GM19328 (cell line): ENCODE measurements around the gene HNRNPM.
"Not testable (repeated sequence)": the region's sequence is repeated elsewhere in the genome, so short reads cannot be mapped to it uniquely, and the experiment has no call there.

Experiments used
- ATAC-seq: cut with Tn5 transposase; IDR thresholded peaks from one replicate; pipeline ENCODE4 v1.9.1; 2021; ENCODE audit warnings: mild to moderate bottlenecking, moderate library complexity; ENCODE audit not compliant: unreplicated experiment

The HNRNPM gene

DNA sequence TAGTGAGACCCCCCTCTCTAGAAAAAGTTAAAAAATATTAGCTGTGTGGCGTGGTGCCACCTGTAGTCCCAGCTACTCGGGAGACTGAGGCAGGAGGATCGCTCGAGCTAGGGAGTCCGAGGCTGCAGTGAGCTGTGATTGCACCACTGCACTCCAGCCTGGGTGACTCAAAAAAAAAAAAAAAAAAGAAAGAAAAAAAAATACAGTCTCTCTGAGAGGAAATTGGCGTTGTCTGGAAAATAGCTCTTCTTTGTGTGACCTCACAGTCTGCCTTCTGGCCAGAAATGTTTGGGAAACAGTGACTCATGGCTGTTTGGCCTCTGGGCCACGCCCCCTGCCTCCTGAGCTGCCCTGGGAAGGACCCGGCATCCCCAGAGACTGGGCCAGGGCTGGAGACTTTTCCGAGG lies 21.0 kb upstream of the HNRNPM start:
- ATAC-seq, result no peak

DNA sequence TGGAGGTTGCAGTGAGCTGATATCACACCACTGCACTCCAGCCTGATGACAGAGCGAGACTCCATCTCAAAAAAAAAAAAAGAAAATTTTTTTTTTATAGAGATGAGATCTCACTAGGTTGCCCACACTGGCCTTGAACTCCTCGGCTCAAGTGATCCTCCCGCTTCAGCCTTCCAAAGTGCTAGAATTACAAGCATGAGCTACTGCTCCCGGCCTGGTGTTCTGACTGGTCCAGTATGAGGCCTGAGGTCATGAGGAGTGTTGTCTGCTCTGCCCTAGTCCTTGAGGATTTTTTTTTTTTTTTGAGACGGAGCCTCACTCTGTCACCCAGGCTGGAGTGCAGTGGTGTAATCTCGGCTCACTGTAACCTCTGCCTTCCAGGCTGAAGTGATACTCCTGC lies 19.4 kb upstream of the HNRNPM start:
- not testable (repeated sequence) for ATAC-seq

- ATAC-seq, result no peak
These were observed 18.5 kb upstream of the HNRNPM start for GRCh38 chr19:8426283-8426682.

DNA sequence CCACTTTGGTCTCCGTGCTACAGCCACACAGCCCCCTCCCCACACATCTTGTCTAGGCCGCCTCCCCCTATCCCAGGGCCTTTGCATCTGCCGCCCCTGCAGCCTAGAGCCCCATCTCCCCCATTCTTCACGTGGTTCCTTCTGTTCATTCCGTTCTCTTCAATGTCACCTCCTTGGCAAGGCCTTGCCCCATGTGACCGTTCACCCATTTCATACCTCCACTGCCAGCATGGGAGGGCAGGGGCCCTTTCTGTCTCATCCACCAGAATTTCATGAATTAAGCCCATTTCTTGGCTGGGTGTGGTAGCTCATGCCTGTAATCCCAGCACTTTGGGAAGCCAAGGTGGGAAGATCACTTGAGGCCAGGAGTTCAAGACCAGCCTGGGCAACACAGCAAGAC lies 15.7 kb upstream of the HNRNPM start:
- no peak for ATAC-seq

- ATAC-seq, result no peak
These were observed 14.9 kb upstream of the HNRNPM start for GRCh38 chr19:8429826-8430225.

DNA sequence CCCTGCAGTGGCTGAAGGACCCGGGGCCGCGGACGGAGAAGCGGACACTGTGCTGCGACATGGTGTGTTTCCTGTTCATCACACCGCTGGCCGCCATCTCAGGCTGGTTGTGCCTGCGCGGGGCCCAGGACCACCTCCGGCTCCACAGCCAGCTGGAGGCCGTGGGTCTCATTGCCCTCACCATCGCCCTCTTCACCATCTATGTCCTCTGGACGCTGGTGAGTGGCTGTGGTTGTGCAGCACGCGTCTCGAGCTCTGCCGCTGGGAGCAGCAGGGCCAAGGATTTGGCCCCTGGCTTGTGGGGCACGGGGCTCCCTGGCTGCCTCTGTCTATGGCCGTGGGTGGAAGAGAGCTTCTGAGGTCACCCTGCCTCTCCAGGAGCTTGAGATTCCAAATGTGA lies 14.1 kb upstream of the HNRNPM start:
- no peak for ATAC-seq

DNA sequence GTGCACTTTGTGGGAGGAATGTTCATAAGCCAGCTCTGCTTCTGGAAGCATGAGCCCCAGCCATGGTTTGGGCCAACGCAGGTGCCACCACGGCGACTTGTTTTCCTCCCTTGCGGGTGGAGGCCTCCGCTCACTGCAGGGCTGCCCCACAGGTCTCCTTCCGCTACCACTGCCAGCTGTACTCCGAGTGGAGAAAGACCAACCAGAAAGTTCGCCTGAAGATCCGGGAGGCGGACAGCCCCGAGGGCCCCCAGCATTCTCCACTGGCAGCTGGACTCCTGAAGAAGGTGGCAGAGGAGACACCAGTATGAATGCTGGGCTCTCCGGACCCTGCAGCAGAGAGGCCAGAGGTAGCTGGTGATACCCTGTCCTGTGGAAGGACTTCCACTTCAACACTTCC lies 6.5 kb upstream of the HNRNPM start:
- no peak for ATAC-seq

GRCh38 chr19:8441725-8442544 lies 2.8 kb upstream of the HNRNPM start:
- no peak for ATAC-seq

- not testable (repeated sequence) for ATAC-seq
These were observed 567 bp upstream of the HNRNPM start for GRCh38 chr19:8444140-8444676.

DNA sequence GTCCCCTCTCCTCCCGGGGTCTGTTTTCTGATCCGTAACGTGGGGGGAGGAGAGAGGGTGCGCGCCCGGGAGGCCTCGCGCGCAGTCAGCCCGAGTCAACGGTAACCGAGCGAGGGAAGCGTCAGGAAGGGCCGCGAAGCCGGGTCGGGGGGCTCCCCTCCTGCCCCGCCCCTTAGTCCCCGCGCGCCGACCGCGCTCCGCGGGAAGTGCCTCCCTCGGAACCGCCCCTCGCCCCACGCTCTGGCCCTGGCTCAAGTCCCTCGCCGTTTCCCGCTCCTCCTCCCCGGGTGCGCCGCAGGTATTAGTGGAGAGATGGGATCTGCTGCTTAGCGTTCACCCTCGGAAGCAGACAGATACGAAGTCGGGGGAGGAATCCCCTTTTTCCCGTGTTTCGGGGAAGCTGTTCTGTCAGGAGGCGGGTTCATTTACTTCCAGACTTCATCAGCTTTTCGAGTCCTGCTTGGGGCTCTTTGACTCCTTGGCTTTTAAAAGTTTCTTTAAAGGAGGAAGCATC lies 770 bp downstream of the HNRNPM start:
- ATAC-seq, result no peak

- no peak for ATAC-seq
These were observed 1.4 kb downstream of the HNRNPM start for GRCh38 chr19:8446061-8446709.

DNA sequence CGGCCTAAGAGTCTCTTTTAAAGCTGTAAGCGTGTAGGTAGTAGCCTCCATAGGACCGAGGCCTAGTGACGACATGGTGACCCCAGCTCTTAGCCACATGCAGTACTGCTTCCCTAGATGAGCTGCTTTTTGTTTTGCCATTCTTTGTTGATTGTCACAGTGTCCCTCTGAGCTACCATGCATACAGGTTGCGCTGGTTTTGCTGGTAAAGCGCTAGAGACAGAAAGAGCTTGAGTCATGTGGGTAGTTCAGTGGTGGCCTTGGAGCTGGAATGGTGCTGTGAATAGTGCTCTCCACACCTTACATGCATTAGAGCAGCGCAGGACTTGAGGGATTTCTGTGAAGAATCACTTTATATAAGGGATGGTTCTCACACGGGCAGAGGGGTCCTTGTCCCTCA lies 5.1 kb downstream of the HNRNPM start:
- no peak for ATAC-seq

GRCh38 chr19:8451377-8451776 lies 6.6 kb downstream of the HNRNPM start:
- no peak for ATAC-seq

GRCh38 chr19:8451885-8452284 lies 7.1 kb downstream of the HNRNPM start:
- ATAC-seq, result no peak

GRCh38 chr19:8452446-8453123 lies 7.8 kb downstream of the HNRNPM start:
- ATAC-seq, result no peak

DNA sequence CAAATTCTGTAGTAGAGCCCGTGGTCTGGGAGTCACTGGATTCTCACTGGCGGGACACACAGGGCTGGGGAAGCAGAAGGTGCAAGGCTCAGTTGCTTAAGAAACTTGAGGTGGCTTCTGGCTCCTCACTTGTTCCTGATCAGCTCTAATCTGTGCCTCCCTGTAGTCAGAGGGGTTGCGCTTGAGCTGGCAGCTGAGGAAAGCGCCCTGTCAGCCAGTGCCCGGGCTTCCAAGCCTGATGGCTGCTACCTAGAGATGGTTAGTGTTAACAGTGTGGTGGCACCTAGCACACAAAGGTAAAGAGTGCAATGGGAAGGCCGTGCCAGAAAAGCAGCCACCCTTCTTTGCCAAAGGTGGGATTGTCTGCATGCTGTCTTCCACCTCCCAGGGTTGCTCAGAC lies 8.8 kb downstream of the HNRNPM start:
- ATAC-seq, result no peak

- ATAC-seq, result no peak
These were observed 9.4 kb downstream of the HNRNPM start for GRCh38 chr19:8454218-8454617.

DNA sequence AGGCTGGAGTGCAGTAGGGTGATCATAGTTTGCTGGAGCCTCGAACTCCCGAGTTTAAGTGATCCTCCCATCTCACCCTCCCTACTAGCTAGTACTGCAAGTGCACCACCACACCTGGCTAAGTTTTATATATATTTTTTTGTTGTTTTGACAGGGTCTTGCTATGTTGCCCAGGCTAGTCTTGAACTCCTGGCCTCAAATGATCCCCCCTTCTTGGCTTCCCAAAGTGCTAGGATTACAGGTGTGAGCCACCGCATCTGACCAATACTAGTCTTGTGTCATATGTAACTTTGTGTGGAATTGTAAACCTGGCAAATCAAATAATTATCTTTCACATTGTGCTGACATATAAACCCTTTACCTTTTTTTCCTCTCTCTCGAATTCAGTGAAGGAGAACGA lies 10.2 kb downstream of the HNRNPM start:
- no peak for ATAC-seq

GRCh38 chr19:8456064-8456463 lies 11.3 kb downstream of the HNRNPM start:
- ATAC-seq, result no peak

- ATAC-seq, result no peak
These were observed 12.4 kb downstream of the HNRNPM start for GRCh38 chr19:8457209-8457608.

GRCh38 chr19:8457827-8458226 lies 13.1 kb downstream of the HNRNPM start:
- ATAC-seq, result no peak
